Hematopoietic multipotent progenitor cell treated with erythropoietin and hydrocortisone succinate and interleukin-3 and kit ligand, for 4 days (in vitro differentiated cells): ENCODE data around the gene TMEM9.

Experiments
- DNase-seq: peaks from one replicate; pipeline ENCODE4 v3.0.0-alpha.2; 2015

Gene TMEM9

GRCh38 chr1:201154389-201155165, at the start of gene TMEM9:
Gene TMEM9, minus strand, starts transcription at chr1:201154474. Its CDS starts 551 bp downstream, at chr1:201153923.
- peak; percentile 98 for DNase-seq

DNA sequence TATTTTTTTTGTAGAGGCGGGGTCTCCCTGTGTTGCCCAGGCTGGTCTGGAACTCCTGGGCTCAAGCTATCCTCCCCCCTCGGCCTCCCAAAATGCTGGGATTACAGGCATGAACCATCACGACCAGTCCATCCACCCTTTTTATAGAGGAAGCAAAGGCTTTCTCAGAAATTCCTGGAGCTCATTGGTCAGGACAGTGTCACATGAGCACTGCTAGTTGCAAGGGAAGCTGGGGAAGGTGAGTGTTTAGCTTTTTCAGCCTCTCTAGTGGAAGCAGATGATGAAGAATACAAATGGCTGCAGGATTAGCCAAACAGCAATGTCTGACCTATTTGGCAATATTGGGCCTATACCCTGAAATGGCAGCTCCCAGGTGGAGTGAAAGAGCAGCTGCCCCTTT, 44.3 kb upstream of the TMEM9 start:
- DNase-seq = no peak

GRCh38 chr1:201194046-201194445, 39.8 kb upstream of the TMEM9 start:
- no peak for DNase-seq

DNA sequence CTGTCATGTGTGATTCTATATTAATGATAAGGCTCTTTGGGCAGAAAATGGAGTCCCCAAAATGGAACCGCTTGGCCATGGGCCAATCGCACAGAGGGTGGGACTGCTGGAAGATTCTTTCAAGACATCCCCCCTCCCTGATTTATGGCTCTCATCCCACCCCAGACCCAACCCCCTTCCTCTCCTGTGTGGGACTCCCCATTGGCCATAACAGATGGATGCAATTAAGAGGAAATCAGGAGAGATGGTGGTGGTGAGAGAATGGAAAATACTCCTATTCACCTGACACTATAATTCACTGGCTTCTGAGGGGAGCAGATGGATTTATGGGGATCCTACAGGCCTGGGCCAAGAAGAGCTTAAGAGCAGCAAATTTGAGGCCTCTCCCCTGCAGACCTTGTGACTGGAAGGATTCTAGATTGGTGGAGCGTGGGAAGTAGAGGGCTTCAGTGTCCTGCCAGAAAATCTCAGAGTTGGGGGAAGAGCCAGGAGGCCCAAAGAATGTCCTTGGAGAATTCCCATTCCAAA, 38.1 kb upstream of the TMEM9 start:
- DNase-seq = no peak

DNA sequence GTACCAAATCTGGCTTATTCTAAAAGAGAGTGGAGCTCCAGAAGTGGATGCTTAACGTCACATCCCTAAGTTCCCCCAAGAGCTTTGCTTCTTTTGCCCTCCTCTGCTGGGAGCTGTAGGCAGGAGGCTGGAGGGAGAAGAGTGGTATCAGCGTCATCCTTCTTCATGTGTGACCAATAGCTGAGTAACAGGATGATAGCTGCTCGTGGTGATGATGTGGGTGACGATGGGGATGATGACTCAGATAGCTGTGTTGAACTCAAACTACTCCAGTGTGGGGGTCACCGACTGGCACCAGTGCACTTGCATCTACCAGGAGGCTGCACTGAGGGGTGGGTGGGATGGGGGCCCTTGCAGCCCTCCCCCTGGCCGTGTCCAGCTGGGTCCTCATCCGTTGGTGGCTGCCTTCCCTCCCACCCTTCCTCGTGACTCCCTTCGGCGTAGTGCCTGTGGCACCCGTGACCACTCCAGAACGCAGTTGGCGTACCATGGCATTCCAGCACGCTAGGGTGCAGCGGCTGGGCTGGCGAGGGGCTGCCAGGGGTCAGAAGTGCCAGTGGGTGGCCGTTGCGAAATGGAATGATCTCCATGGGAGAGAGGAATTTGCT, 37.5 kb upstream of the TMEM9 start:
- no peak for DNase-seq

DNA sequence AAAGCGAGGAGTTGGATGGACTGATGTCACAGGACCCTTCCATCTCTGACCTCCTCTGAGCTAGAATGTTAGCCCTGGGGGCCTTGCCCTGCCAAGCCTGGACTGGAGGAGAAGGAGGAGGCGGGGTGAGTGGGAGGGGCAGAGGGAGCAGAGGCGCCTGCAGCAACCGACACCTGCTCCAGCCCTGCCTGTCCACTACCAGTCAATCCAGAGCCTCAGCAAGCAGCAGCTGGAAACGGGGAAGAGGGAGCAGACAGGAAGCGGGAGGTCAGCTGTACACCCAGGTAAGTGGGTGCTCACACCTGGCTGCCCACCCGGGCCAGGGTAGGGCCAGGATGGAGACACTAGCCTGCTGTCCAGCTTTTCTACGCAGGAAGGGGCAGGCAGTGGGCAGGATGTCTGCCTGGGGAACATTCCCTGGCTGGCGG, 36.4 kb upstream of the TMEM9 start, which contains the start of gene IGFN1:
Gene IGFN1, plus strand, starts transcription at position 201 of the 428 bp plus-strand sequence. CDS start 2,470 bp downstream, outside the sequence.
- no peak for DNase-seq

- no peak for DNase-seq
These were observed 35.7 kb upstream of the TMEM9 start for GRCh38 chr1:201190005-201190404.

GRCh38 chr1:201189085-201189484, 34.8 kb upstream of the TMEM9 start:
- DNase-seq = no peak

GRCh38 chr1:201186192-201186591, 31.9 kb upstream of the TMEM9 start:
- DNase-seq = peak; percentile 9

DNA sequence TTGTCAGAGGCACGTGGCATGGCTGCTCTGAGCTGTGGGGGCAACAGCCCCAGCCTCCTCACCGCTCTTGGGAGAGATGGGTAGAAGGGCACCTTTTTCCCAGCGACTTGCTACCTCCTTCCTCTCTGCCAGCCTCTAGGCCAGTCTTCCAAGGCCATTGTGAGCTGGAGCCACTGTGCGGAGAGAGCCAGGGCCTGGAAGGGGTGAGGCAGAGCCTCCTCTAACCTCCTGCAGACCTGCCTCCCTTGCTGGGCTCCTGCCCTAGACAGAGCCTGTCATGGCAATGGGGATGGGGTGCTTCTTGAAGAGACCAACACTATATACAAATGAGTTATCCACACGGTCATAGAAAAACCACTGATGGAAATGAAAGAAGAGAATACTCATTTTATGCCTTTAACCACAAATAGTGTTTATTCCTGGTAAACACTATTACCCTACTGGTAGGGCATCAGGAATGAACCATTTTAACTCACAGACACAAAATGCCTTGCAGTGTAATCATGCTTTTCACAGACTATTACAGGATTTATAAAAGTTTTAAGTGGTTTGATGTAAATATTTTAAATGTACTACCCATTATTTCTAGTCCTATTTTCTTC, 31.4 kb upstream of the TMEM9 start:
- DNase-seq = no peak

- no peak for DNase-seq
These were observed 30.8 kb upstream of the TMEM9 start for GRCh38 chr1:201185123-201185453.

GRCh38 chr1:201184307-201185122, 30.2 kb upstream of the TMEM9 start:
- DNase-seq = peak; percentile 51

GRCh38 chr1:201183753-201184152, 29.5 kb upstream of the TMEM9 start:
- DNase-seq = no peak

- no peak for DNase-seq
These were observed 28.9 kb upstream of the TMEM9 start for GRCh38 chr1:201183209-201183608.

GRCh38 chr1:201181726-201182125, 27.5 kb upstream of the TMEM9 start:
- DNase-seq = no peak

DNA sequence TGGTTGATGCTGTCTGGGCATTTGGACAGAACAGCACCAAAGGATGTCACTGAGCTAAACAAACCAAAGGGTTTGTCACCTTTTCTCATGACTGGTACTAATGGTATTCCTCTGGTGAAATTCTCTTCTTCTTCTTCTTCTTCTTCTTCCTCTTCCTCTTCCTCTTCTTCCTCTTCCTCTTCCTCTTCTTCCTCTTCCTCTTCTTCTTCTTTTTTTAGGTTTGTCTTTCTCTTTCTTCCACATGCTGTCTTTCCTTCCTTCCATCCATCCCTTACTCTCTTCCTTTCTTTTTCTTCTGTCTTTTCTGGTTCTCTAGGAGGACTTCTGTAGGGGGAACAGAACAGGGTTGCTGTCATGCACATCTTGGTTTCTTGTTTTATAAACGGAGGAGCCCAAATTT, 27.0 kb upstream of the TMEM9 start:
- DNase-seq = no peak

DNA sequence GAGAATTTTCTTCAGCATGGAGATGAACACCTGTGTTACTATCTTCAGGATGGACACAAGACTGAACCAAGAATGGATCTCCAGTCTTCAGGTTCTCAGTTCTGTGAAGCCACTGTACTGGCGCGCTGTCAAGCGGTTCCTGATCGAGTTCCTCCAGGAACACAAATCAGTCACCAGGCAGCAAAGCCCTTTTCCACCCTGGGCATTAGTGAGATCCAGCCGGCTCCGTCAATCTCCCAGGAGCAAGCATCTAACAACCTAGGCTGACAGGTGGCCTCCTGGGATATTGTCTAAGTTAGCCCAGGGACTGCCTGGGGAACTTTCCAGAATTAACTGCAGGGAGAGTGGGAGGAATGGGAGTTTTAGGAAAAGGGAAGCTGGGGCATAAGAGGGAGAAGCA, 26.6 kb upstream of the TMEM9 start:
- no peak for DNase-seq

DNA sequence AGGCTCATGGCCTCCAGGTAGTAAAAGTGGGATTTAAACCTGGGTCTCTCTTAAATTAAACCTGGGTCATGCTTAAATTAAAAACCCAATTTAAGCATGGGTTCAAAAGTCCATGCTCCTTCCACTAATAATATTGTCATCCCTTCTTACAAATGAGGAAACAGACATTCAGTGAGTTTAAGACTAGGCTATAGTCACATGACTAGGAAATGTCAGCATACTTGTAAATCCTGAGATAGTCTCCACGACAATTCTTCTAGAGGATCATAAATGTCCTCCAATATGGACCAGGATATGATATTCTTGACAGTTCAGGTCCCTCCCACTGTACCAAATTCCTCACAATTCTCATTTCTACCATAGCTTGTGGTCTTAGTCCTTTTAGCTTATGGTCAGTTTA, 25.9 kb upstream of the TMEM9 start:
- no peak for DNase-seq

DNA sequence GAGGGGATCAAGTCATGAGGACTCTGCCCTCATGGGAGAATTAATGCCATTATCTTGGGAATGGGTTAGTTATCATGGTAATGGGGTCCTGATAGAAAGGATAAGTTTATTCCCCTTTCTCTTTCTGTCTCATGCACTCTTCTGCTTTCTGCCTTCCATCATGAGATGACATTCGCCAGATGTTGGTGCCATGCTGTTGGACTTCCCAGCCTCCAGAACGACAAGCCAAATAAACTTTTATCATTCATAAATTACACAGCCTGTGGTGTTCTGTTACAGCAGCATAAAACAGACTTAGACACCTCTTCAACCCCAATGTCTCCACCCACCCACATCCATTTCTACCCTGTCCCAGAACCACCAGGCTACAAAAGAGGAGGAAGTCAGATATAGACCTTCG, 24.4 kb upstream of the TMEM9 start:
- DNase-seq = no peak

GRCh38 chr1:201176940-201177339, 22.7 kb upstream of the TMEM9 start:
- DNase-seq = no peak

- no peak for DNase-seq
These were observed 21.7 kb upstream of the TMEM9 start for GRCh38 chr1:201175820-201176500.

DNA sequence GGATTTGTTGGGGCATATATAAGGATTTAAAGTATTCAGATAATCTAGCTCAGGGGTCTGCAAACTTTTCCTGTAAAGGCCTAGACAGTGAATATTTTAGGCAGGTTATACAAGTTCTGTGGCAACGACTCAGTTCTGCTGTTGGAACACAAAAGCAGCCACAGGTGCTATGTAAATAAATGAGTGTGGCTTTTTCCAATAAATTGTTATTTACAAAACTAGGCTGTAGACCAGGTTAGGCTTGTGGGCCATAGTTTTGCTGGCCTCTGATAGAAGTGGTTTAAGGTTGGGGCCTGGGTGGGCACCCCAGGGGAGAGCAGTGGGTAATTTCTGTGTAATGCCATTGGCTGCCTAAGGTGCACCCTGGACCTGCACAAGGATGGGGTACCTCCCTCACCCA, 19.5 kb upstream of the TMEM9 start:
- DNase-seq = no peak
